SW 1271 (cell line): ENCODE data around the gene NDUFA13.

Experiments
- DNase-seq, 2 experiments: peaks; one replicate each; lab custom pipeline; 2025; lab: John Stamatoyannopoulos, UW

NDUFA13 gene

DNA sequence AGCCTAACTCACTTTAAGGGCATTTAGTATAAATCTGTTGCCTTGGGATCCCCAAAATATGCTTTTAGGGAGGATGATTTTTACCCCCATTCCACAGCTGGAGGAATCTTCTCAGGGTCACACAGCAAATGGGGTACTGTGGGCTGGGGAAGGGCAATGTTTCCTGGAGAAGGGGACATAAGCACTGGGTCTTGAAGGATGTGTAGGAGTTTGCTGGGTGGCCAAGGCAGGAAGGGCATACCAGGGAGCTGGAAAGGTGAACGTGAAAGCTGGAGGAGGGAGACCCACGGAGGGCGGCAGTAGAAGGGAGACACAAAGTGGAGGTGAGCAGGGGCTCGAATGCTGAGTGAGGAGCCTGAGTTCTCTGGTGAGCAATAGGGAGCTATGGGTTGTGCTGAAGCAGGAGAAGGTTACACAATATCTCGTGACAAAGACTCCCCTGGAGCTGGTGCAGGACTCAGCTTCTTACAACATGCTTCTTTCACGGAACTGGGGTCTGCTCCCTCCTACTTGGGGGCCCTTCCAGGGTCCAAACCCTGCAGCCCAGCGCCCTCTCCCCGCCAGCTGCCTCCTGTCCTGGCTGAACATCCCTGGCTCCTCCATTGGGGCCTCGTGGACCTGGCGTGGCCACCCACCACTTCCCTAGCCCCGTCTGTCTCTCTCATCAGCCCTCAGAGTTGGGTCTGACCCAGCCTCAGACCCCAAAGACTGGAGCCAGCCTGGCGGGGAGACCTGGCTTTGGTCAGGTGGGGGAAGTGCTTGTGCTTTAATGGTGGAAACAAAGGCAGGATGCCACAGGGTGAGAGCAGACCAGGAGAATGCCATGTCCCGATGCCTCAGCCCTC is 33.1 kb downstream of the NDUFA13 start:
- DNase-seq: no peak

DNA sequence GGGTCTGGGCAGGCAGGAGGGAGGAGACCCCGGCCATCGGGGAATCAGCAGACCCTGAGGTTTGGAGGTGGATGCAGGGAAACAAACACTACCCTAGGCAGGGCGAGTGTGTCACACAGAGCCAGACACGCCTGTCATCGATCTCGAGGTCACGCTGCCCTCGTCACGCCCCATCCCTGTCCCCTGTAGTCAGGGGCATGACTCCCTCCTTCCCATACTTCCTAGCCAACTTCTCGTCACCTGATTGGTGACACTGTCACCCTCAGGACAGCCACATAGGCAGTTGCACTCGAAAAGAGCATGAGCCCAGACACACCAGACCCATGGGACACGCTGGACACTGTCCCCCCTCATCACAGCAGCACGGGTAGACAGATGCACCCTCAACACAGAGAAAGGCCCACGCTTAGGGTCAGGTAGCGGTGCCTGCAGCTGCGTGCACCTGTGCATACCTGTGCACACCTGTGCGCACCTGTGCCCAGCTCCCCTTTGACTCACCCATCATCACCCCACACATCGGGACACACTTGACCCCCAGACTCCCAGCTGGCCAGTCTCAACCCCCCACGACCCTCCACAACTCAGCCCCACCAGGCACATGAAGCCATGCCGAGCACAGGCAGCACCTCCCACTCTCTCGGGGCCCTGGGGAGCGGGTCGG is 33.9 kb downstream of the NDUFA13 start:
- DNase-seq: no peak

DNA sequence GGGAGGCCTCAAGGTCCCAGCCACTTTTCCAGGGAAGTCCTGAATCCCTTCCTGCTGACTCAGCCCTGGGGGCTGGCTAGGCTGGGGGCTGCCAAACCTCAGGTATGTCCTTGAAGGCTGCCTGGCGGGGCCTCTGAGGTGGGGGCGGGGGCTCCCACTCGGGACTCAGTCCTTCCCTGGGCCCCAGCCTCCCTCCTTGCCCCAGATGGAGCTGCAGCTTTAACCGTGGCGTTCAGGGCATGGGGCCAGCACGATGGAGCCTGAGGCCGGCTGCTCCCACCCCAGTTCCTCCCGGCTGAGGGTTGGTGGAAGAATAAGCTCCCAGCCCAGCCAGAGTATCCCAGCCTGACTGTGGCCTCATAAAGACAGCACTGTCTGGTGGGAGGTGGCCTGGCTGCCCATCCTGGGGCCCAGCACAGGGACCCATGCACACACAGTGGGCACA is 34.5 kb downstream of the NDUFA13 start:
- no peak for DNase-seq

DNA sequence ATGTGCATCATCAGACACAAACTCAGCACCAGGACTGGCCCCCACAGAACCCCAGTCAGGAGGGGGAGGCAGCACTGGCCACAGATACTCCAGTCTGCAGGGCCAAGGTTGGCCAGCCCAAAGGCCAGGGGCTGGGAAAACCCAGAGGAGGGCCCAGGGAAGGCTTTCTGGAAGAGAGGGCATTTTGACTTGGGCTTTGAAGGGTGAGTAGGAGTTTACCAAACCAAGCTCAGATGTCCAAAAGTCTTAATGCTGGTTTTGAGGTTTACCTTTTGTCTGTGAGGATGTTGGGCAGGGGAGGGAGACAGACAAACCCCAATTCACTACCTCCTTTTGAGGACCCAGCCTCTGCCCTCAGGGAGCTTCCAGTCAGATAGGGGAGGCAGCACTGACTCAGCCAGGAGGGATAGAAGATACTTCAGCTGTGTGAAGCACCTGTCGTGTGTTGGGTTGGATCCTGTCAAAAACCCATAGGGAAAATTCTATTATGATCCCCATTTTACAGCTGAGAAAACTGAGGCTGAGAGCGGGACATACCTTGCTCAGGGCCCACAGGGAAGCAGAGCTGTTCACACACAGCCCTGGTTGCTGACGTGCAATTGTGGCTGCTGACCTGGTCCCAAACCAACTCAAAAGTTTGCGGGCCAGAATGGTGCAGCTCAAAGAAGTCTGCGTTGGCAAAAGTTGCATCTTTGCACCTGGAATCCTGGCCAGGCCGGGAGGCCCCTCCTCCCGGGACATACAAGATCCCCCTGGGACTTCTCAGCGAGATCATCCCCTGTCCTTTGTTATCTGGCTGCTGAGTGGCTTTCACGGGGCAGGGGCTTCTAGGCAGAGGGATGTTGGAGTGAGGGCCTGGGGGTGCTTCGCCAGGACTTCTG is 35.2 kb downstream of the NDUFA13 start:
- no peak for DNase-seq

DNA sequence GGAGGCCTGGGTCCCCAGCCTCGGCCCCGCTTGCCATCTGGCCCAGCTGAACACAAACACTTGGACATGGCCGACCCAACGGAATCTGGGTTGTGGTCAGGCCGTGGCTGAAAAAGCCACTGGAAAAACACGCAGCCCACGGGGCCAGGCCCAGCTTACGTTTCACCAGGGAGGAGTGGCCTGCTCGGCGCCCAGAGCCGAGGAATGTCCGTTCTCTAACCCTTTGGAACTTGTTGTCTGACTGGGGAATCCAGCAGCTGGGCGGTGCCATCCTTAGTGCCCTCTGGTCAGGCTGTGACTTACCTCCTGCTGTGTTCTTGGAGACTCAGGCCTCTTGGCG is 35.8 kb downstream of the NDUFA13 start:
- no peak for DNase-seq

DNA sequence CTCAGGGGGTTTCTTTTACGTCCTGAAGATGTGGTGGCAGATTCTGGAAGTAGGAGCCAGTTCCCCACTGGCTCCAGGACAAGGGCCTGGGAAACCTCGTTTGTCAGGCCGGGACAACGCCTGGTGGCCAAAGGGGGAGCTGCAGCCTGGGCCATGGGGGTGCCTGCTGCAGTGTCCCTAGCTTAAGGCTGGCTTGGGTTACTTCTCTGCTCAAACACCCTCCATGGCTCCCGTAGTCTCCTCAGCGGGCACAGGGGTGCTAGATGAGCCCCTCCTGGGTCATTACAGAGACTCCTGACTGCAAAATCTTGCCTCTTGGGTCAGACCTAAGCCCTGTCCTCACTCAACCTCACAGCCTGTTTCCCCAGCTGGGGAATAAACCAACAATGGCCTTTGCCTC is 36.8 kb downstream of the NDUFA13 start:
- DNase-seq: peak in 1 of 2 experiments; percentile 21

DNA sequence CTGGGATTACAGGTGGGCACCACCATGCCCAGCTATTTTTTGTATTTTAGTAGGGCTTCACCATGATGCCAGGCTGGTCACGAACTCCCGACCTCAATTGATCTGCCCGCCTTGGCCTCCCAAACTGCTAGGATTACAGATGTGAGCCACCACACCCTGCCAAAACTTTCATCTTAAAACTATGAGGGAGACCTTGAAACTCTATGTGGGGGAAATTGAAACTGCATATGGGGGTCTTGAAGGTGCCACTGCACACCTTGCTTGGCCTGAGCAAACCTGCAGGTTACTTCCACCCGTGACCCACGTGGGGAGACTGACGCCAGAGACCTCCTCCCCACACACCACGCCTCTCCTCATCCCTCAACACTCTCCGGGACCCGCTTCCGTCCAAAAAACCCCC is 37.6 kb downstream of the NDUFA13 start:
- no peak for DNase-seq

DNA sequence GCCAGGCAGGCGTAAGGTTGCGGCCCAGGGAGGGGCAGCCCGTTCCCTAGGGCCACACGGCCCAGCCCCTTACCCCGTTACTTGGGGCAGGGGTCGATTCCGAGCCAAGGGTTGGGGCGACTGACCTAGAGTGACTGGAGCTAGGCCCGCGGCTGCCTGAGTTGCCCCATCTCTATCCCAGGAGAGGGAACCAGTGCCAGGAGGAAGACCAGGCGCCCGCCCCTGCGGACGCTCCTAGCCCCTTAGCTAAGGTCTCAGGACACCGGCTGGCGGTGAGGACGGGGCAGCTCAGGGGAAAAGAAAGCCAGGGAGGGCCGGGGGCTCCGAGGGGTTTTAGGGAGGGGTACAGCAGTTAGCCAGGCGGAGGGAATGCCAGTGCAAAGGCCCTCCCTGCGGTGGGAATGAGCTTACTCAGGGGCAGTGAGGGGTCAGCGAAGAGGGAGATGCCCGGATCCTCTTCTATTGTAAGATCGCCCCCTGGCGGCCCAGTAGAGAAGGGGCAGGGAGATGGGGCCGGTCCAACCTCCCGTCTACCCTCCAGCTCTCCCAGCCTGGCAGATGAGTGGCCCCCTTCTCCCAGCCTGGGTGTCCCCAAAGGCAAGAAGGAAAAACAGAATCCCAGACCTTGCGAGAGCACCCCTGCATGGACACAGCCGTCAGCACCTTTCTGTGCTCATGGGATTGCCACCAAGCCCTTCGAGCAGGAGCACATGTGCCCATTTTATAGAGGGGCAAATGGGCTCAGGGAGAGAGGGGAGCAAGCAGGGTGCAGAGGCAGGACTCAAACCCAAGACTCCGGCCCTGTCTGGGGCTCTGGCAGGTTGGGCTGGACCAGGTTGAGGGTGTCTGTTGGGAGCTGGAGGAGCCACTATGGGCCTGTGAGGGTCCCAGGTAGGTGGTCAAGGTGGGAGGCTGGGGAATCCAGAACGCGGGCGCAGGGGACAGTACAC is 38.3 kb downstream of the NDUFA13 start:
- DNase-seq: peak in 1 of 2 experiments; percentile 27

DNA sequence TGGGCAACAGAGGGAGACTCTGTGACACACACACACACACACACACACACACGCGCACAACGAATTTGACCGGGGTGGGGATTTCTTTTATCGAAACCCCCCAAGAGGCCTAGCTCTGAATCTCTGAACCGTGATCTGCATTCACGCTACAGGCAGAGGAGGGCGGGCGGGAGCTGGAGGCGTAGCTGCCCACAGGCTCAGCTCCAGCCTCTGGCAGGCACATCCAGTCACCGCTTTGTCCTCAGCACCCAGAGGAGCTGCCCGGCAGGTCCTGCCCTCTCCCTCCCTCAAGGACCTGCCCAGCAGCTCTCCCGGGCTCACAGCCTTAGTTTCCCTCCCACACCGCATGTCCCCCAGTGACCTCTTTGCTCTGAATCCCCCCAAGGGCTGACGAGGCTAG is 42.0 kb downstream of the NDUFA13 start:
- no peak for DNase-seq

DNA sequence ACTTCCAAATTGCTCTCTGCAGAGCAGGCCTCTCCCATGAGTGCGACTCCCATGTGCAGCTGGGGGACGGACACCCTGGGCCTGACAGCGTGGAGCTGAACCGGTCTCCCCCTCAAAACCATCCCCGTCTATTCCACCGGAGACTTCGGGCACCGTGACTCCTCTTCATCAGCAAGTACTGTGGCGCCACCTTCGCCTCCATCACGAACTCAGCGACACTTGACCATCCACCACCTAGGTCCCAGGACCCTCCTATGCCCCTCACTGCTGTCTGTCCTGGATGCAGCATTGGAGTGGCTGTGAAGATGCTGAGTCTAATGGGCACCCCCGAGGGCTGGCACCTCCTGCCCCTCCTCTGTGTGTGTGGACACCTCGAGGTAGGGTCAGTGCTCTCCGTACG is 42.6 kb downstream of the NDUFA13 start:
- no peak for DNase-seq

DNA sequence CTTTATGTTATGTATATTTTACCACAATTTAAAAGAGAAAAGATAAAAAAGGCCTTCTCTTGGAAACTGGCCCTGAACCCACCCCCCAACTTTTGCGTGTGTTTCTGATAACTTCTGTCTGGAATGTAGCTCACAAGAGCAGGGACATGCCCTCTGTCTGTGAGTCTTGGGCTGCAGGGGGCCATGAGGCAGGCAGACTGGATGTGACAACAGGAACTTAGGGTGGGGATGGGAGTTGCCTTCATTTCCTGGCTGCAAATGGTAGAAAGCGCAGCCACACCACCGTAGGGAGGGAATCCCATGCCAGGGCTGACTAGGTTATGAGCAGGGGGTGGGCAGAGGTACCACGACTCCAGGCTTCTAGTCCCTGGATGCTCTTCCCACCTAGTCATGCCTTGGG is 43.9 kb downstream of the NDUFA13 start:
- DNase-seq: no peak

DNA sequence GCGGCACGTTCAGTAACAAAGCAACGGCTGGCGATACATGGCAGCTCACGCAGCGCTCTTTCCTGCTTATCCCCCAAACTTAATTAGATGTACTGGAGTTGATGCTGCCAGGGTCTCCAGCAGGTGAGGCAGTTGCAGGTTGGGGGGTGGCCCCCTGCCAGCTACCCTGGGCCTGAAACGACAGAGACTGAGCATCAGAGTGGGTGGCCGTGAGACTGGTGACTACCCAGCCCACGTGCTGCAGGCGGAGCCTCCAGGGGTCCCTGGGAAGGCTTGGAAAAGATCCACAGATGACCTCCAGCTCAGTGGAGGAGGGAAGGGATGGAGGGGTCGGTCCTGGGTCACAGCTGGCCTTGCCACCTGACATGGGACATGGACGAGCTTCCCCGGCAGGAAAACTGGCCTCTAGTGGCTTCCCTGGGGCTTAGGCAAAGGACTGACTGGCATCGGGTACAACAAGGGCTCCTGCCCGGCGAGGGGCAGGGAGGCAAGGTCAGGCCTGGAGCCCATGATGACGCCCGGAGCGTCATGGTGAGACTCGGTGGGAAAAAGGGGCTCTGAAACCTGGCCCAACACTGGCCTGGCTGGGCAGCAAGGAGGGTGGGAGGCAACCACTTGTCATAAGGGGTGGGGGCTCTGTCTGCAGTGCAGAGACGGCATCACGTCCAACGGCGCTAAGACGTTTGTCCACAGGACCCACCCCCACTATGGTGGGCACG is 46.1 kb downstream of the NDUFA13 start:
- DNase-seq: no peak

DNA sequence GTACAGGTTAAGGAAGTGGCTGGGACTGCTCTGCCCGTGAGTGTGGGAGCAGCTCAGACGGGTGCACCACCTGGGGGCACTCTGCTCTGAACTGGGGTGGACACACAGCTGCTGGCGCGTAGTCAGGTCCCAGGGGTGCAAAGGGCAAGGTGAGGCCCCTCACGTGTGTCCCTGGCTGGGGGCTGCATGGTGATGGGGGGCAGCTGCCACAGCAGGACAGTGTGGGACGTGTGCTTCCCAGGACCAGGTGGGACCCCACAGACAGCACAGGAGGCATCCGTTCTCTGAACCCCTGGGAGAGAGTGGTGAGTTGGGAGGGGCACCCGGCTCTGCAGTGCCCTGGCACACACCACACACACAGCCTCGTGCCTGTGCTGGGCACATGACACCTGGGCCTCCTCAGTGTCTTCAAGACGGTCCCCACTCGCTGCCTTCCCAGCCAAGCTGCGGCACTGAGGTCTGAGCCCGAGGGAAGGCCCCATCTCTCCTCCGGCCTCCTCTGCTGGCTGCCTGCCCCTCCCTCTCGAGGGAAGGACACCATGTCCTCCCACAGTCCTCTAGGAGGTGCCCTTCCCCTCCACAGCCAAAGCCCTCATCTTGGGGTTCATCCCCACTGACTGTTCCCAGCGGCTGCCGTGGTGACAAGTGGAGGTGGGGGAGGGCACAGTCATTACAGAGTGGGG is 46.8 kb downstream of the NDUFA13 start:
- no peak for DNase-seq

DNA sequence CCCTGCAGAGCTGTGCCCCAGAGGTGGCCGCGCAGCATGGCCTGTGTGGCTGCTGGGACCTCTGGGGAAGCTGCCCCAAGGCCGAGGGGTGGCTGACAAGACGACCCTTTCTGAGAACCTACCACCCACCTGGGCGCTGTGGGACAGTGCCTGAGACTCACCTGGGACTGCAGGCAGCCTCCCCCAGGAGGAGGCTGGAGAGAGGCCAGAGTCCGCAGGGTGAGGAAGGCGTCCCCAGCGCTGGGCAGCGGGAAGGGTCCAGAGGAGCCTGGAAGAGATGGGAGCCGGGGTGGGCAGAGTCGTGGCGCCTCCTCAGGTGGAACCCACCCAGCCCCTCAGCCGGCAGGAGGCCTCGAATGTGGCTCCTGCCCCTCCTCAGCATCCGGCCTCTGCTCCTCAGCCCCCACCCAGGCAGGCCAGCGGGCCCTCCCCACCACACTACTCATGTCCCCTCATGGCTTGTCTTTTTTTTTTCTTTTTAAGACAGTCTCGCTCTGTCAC is 47.4 kb downstream of the NDUFA13 start:
- DNase-seq: no peak

DNA sequence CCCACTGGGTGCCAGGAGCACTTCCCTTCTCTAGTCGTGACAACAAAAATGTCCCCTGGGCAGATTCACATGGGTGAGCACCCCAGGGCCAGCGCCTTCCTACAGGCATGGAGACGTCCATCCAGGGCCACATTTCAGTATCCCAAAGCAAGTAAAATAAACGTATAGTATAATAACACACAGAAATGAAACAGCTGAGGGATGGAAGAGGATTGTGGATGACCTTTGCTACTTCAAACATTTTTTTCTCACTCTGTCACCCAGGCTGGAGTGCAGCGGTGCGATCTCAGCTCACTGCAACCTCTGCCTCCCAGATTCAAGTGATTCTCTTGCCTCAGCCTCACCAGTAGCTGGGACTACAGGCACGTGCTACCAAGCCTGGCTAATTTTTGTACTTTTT is 50.3 kb downstream of the NDUFA13 start:
- no peak for DNase-seq

DNA sequence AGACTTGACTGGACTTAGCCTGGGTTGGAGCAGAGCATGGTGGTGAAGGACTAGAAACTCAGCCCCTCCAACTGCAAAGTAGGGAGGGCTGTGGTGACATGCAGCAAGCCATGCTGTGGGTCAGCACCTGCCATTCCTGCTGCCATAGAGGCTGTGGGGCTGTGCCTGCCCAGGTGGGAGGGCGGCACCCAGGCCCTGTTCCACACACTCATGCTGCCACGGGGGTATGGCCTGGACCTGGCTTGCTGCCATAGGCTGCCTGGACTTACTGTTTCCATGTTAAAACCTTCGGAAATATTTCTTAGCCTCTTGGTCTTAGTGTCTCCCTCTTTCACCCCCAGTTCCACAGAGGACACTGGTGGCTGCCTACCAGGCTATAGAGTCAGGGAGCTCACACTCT is 51.4 kb downstream of the NDUFA13 start:
- DNase-seq: no peak

DNA sequence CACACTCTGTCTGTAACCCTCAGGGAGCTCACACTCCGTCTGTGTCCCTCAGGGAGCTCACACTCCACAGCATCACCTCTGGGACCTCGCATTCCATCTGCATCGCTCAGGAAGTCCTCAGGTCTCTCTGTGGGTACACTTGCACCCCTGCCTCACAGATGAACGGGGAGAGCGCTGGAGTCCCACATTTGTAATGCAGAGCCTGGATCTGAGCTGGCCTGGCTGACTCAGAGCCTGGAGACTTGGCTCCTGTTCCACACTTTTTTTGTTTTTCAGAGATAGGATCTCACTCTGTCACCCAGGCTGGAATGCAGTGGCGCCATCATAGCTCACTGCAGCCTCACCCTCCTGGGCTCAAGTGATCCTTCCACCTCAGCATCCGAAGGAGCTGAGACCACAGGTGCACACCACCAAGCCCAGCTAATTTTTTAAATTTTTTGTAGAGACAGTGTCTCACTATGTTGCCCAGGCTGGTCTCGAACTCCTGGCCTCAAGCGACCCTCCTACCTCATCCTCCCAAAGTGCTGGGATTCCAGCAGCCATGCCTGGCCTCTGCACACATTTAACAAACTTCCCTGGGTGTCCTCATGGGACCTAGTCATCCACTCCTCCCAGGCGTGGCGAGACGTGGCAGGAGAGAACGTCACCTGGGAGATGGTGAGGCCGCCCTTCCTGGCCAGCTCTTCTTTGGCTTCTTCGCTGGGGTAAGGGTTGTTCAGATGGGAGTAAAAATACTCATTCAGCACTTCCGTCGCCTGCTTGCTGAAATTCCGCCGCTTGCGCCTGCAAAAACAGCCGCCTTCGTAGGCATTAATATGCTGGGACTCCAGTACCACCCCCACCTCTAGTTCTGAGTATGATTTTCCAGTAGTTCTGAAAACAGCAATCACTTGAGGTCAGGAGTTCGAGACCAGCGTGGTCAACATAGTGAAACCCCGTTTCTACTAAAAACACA is 53.1 kb downstream of the NDUFA13 start:
- no peak for DNase-seq

DNA sequence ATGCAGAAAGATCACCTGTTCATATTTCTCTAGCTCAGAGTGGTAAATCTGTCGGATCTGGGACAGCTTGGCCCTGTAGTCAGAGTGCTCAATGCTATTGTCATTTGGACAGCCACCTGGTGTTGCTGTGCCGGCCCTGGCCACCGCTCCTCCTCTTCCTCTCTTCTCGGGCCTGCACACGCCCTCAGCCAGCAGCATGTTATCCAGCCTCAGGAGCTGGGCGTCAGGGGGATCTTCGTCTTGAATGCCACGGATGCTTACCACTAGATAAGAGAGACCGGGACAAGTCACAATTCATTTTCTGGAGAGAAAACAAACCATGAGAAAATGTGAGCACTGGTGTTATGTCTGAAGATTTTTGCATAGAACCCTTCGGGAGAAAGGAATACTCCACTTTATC is 54.5 kb downstream of the NDUFA13 start:
- DNase-seq: no peak
